ENCODE data around the gene ZNF473.

DNA sequence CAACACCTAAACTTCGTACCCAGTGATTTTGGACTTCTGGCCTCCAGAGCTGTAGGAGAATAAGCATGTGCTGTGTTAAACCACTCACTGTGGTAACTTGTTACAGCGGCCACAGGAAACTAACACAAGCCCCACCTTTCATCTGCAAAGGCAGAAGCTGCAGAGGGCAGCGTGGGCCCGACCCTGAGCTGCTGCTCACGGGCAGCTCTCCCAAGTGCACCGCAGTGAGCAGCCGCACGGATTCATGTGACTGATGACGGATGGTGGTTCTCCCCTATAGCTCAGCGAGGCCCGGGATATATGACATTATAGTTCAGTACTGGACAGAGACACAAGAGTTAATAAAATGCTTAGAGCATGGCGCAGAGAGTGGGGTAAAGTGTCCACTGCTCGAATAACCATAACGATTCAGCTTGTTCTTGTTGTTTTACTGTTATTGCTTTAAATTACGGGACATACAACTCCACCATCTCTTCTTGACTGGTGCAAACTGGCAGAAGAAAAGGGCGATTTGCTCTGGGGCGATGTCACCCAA is 22.5 kb upstream of the ZNF473 start:
- no peak for TF ChIP-seq ZNF274 (IDR thresholded peaks at IDR 0.05; ENCODE audit: low read depth, low read length)
- no peak for TF ChIP-seq YY1 (IDR thresholded peaks at IDR 0.05; ENCODE audit: insufficient read depth, insufficient read length)
- TF ChIP-seq SUZ12 (IDR thresholded peaks at IDR 0.05; ENCODE audit: extremely low read depth, insufficient read depth, insufficient read length), result no peak

All from NT2/D1 (cell line).